Neural cell (in vitro differentiated cells): ENCODE measurements around the gene TEKT3. TPM values are rescaled to one million over a fixed set of nuclear protein-coding genes. Genes with fewer than 3 reads are reported as not detected.

ENCODE experiments used
- H2AFZ ChIP-seq: fragments of 200-600, 300-800 bp; sonication (generic), shearing (Covaris generic); 2 replicates; pipeline ENCODE4 v1.6.0; 2014; ENCODE audit warnings: low read depth, mild to moderate bottlenecking, antibody characterized with exemption, low read length, moderate library complexity
- H3F3A ChIP-seq: fragments of 200-600 bp; shearing (Covaris generic); 2 replicates; pipeline ENCODE4 v1.6.1; 2016; ENCODE audit warnings: mild to moderate bottlenecking, moderate library complexity, mixed read lengths, antibody characterized with exemption, low read length; ENCODE audit not compliant: insufficient read depth, poor library complexity, severe bottlenecking
- H3K27ac ChIP-seq: fragments of 200-600, 300-800 bp; sonication (generic), shearing (Covaris generic); 2 replicates; pipeline ENCODE4 v1.5.1; 2014; ENCODE audit warnings: mild to moderate bottlenecking, low read length, moderate library complexity
- H3K27me3 ChIP-seq: fragments of 300-800, 200-600 bp; sonication (generic), shearing (Covaris generic); 2 replicates; pipeline ENCODE4 v1.6.0; 2014; ENCODE audit warnings: mild to moderate bottlenecking, low read depth, low read length, moderate library complexity; ENCODE audit not compliant: insufficient read depth
- H3K36me3 ChIP-seq: fragments of 300-800, 200-600 bp; sonication (generic), shearing (Covaris generic); 2 replicates; pipeline ENCODE4 v1.5.1; 2014; ENCODE audit warnings: mild to moderate bottlenecking, antibody characterized with exemption, low read length, moderate library complexity; ENCODE audit not compliant: insufficient read depth
- H3K4me2 ChIP-seq: fragments of 300-800, 200-600 bp; sonication (generic), shearing (Covaris generic); 2 replicates; pipeline ENCODE4 v1.6.0; 2014; ENCODE audit warnings: mild to moderate bottlenecking, low read length
- H3K4me3 ChIP-seq: fragments of 300-800, 200-600 bp; sonication (generic), shearing (Covaris generic); 2 replicates; pipeline ENCODE4 v1.5.1; 2014; ENCODE audit warnings: mild to moderate bottlenecking, low read length, moderate library complexity
- H3K79me2 ChIP-seq: fragments of 200-600 bp; shearing (Covaris generic); replicated peaks from 2 replicates; pipeline ENCODE4 v1.6.0; 2014; ENCODE audit warnings: mild to moderate bottlenecking, low read length, moderate library complexity; ENCODE audit not compliant: insufficient read depth
- H3K9ac ChIP-seq: fragments of 300-800, 200-600 bp; sonication (generic), shearing (Covaris generic); 2 replicates; pipeline ENCODE4 v1.6.1; 2016; ENCODE audit warnings: mild to moderate bottlenecking, low read length, mixed read lengths
- H3K9me2 ChIP-seq: fragments of 200-600 bp; shearing (Covaris generic); 2 replicates; pipeline ENCODE4 v1.6.1; 2016; ENCODE audit warnings: mild to moderate bottlenecking, low read length, mixed read lengths; ENCODE audit not compliant: insufficient read depth
- H3K9me3 ChIP-seq: fragments of 200-600, 300-800 bp; sonication (generic), shearing (Covaris generic); 2 replicates; pipeline ENCODE4 v1.6.1; 2016; ENCODE audit warnings: mild to moderate bottlenecking, mixed run types, low read length, moderate library complexity, mixed read lengths
- H4K20me1 ChIP-seq: fragments of 200-600 bp; shearing (Covaris generic); 2 replicates; pipeline ENCODE4 v1.6.1; 2016; ENCODE audit warnings: mild to moderate bottlenecking, mixed run types; ENCODE audit not compliant: insufficient read depth
- CTCF ChIP-seq: fragments of 450-650 bp; IDR thresholded peaks from 2 replicates; pipeline ENCODE4 v1.5.1; 2014; ENCODE audit warnings: antibody characterized with exemption, mild to moderate bottlenecking, moderate library complexity; ENCODE audit not compliant: poor library complexity, severe bottlenecking
- EP300 ChIP-seq: fragments of 450-650 bp; conservative IDR thresholded peaks from 2 replicates; pipeline ENCODE4 v1.6.1; 2014; ENCODE audit warnings: antibody characterized with exemption, mild to moderate bottlenecking, moderate library complexity; ENCODE audit not compliant: poor library complexity, severe bottlenecking
- EZH2 ChIP-seq: fragments of 200-600, 300-800 bp; shearing (Covaris generic), sonication (generic); IDR thresholded peaks from 2 replicates; pipeline ENCODE4 v1.6.1; 2014; ENCODE audit warnings: antibody characterized with exemption, low read length, borderline replicate concordance, mild to moderate bottlenecking; ENCODE audit not compliant: insufficient read depth, poor library complexity, severe bottlenecking
- MXI1 ChIP-seq: fragments of 450-650 bp; conservative IDR thresholded peaks from 2 replicates; pipeline ENCODE4 v1.6.1; 2014; ENCODE audit warnings: antibody characterized with exemption, mild to moderate bottlenecking; ENCODE audit not compliant: poor library complexity, severe bottlenecking
- POLR2AphosphoS5 ChIP-seq: IDR thresholded peaks from 2 replicates; pipeline ENCODE4 v1.6.1; 2012
- RAD21 ChIP-seq: fragments of 450-650 bp; conservative IDR thresholded peaks from 2 replicates; pipeline ENCODE4 v1.6.1; 2014; ENCODE audit warnings: antibody characterized with exemption, mild to moderate bottlenecking, moderate library complexity
- REST ChIP-seq: IDR thresholded peaks from 2 replicates; pipeline ENCODE4 v1.6.1; 2012; ENCODE audit warnings: borderline replicate concordance
- SMC3 ChIP-seq: fragments of 450-650 bp; conservative IDR thresholded peaks from 2 replicates; pipeline ENCODE4 v1.6.1; 2014; ENCODE audit warnings: antibody characterized with exemption, mild to moderate bottlenecking, moderate library complexity; ENCODE audit not compliant: poor library complexity
- TAF1 ChIP-seq: IDR thresholded peaks from 2 replicates; pipeline ENCODE4 v1.6.1; 2012; ENCODE audit warnings: low read depth
- polyA plus RNA-seq: library from polyadenylated mRNA; depleted of rRNA; stranded (reverse); fragments of >200 nt; gene quantifications from 2 replicates; pipeline ENCODE4 v1.2.3, GENCODE V29; 2014

The TEKT3 gene
- polyA plus RNA-seq, 1 donor from 2014 or later: 3.1 TPM

- TF ChIP-seq SMC3: no peak
- no peak for TF ChIP-seq EP300
- no peak for TF ChIP-seq POLR2AphosphoS5
- TF ChIP-seq MXI1: no peak
- TF ChIP-seq TAF1: no peak
- TF ChIP-seq CTCF: no peak
- TF ChIP-seq RAD21: no peak
- TF ChIP-seq REST: no peak
- no peak for TF ChIP-seq EZH2
- Histone ChIP-seq H3K4me2 (no peak overlapping the region), H3K9me2 (no peaks in the 10 kb centered on the region), H3K79me2 (no peaks in the 10 kb centered on the region), H4K20me1 (no peaks in the 10 kb centered on the region), H3K27me3 (no peaks in the 10 kb centered on the region), H3K9me3 (no peaks in the 10 kb centered on the region), H3F3A (no peaks in the 10 kb centered on the region), H3K9ac (no peak overlapping the region), H3K4me3 (no peak overlapping the region), H3K36me3 (no peaks in the 10 kb centered on the region), H3K27ac (no peak overlapping the region), H2AFZ (no peak overlapping the region)
Measured at GRCh38 chr17:15332338-15332737, 9.1 kb downstream of the TEKT3 start.

GRCh38 chr17:15323131-15323530 is 18.3 kb downstream of the TEKT3 start:
- no peaks in the 10 kb centered on the region for H3K27me3 ChIP-seq
- H3K4me2 ChIP-seq: no peak overlapping the region
- H3K9me2 ChIP-seq: no peaks in the 10 kb centered on the region
- H3K79me2 ChIP-seq: no peaks in the 10 kb centered on the region
- no peaks in the 10 kb centered on the region for H3K9me3 ChIP-seq
- H3K4me3 ChIP-seq: no peak overlapping the region
- no peaks in the 10 kb centered on the region for H4K20me1 ChIP-seq
- no peaks in the 10 kb centered on the region for H3K36me3 ChIP-seq
- TF ChIP-seq RAD21: no peak
- TF ChIP-seq EP300: no peak
- no peak for TF ChIP-seq MXI1
- H3K27ac ChIP-seq: no peak overlapping the region
- H3F3A ChIP-seq: no peaks in the 10 kb centered on the region
- H2AFZ ChIP-seq: no peak overlapping the region
- no peak overlapping the region for H3K9ac ChIP-seq
